ENCODE results near the gene TSSK3. TPM values are rescaled to one million over a fixed set of nuclear protein-coding genes. Genes with fewer than 3 reads are reported as not detected.

Gene TSSK3
- total and polyA plus RNA-seq, 2 of the 8 experiments (the other 6 are each of a cell fraction or from before 2014, with no cell fraction given) = 1.2 TPM

DNA sequence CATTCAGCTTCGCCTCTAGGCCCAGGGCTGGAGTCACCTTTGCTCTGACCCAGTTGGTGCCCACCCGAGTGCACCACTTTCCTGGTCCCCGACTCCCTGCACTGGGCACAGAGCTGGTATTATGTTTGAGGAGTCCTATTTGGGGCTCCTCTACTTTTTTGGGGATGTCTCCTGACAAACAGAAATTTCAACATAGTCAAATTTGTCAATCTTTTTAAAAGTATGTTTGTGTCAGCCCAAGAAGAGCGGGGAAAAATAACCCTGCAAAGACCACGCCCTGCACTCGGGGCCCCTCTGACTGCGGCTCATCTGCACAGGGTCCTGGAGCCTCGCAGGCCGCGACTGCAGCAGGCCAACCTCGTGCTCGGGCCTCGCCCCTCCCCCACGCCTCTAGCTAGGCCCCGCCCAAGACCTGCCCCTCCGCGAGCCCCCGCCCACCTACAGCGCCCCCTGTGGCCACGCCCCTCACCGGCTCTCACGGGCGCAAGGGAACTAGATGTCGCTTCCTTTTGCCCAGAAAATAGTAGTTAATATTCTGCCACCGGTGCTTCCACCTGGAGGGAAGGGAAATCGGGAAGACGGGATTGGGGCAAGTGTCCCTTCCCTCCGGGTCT lies 11.4 kb upstream of the TSSK3 start:
- Histone ChIP-seq H3K23me2 (ENCODE audit: low read depth, low read length) (peaks cover 6% of the 10 kb centered on the region; the same call in 1 of the 2 replicates), H3K4me2 (ENCODE audit: insufficient read depth in 1 of 2, low read depth in 2 of 2, low read length in 2 of 2) (peak overlapping the region; percentile 67 to 73), H4K8ac (ENCODE audit: extremely low read depth, insufficient read depth, low read length) (peak overlapping the region; percentile 65; the same call in 1 of the 2 replicates), H2BK12ac (ENCODE audit: low read depth, low read length) (no peak overlapping the region), H2BK120ac (replicated peaks; ENCODE audit: low read depth, low read length) (no peak overlapping the region), H3K36me3 (ENCODE audit: control insufficient read depth in 2 of 4, insufficient read depth in 4 of 4, low read length in 3 of 4) (no peaks in the 10 kb centered on the region), H3K18ac (ENCODE audit: extremely low read depth, low read length) (peak overlapping the region; percentile 78; the same call in 1 of the 2 replicates), H2AFZ (ENCODE audit: low read length) (peak overlapping the region; percentile 81; the same call in 1 of the 2 replicates), H2BK20ac (ENCODE audit: low read length) (no peak overlapping the region), H3K4me3 (ENCODE audit: extremely low read depth in 1 of 4, insufficient read depth in 2 of 4, low read depth in 3 of 4, low read length in 4 of 4) (peak overlapping the region; percentile 46 to 84 (median 60)), H4K5ac (ENCODE audit: insufficient read length, low read depth, low read length) (peak overlapping the region; percentile 87), H3K56ac (replicated peaks; ENCODE audit: insufficient read length, low read depth, low read length) (peak overlapping the region; percentile 53), H2AK5ac (ENCODE audit: low read depth, low read length) (no peak overlapping the region), H3K9ac (replicated peaks in 1 of 4; ENCODE audit: extremely low read depth in 1 of 4, low read depth in 3 of 4, low read length in 3 of 4) (peak overlapping the region in 2 of 4 experiments; percentile 54 to 75; a peak in 4 of 7 replicates), H3K27ac (ENCODE audit: low read depth, low read length) (no peak overlapping the region), H3K79me1 (ENCODE audit: low read depth, low read length) (no peaks in the 10 kb centered on the region), H3K4ac (replicated peaks; ENCODE audit: insufficient read length, low read depth, low read length) (no peak overlapping the region), H4K20me1 (replicated peaks in 1 of 2; ENCODE audit: control insufficient read depth in 1 of 2, insufficient read depth in 2 of 2, low read length in 2 of 2) (no peaks in the 10 kb centered on the region), H2BK15ac (ENCODE audit: low read length) (no peak overlapping the region), H3K79me2 (ENCODE audit: control insufficient read depth in 1 of 2, insufficient read depth in 2 of 2, low read length in 2 of 2) (no peaks in the 10 kb centered on the region), H4K91ac (replicated peaks; ENCODE audit: insufficient read length, low read length) (peak overlapping the region; percentile 93), H3K9me3 (ENCODE audit: insufficient read depth in 2 of 2, low read depth in 1 of 2, low read length in 1 of 2) (peaks cover 6 to 12% of the 10 kb centered on the region in 2 experiments), H2BK5ac (ENCODE audit: low read depth, low read length) (peak overlapping the region; percentile 87), H3K14ac (ENCODE audit: insufficient read length) (no peak overlapping the region), H3K27me3 (replicated peaks in 1 of 4; ENCODE audit: control insufficient read depth in 3 of 4, extremely low read depth in 1 of 4, insufficient read depth in 3 of 4, low read length in 3 of 4) (peaks cover 2 to 20% (median 12%) of the 10 kb centered on the region in 4 experiments), H3K4me1 (replicated peaks in 1 of 4; ENCODE audit: control insufficient read depth in 3 of 4, insufficient read depth in 4 of 4, low read length in 3 of 4) (peaks cover 0 to 9% (median 3%) of the 10 kb centered on the region in 4 experiments; a peak in 5 of 7 replicates), H3K23ac (ENCODE audit: insufficient read length) (no peak overlapping the region)
- peak in 1 of 2 experiments; percentile 94 for DNase-seq (ENCODE audit: low read depth in 1 of 2, low spot score in 2 of 2)
- ChIA-PET CTCF (ENCODE audit: partially characterized antibody) (interaction anchor here (0.6 to 2.6 kb wide), 7 partner anchors 9 to 1358 kb away, joined by 3 to 14 read pairs (median 4); partner anchors contain the start of gene MARCKSL1), POLR2A (ENCODE audit: partially characterized antibody) (interaction anchor here (1.1 to 17.1 kb wide), 11 partner anchors 9 to 150 kb away, joined by 3 to 321 read pairs (median 4); partner anchors contain the start of genes BSDC1, CCDC28B, FAM167B and FAM229A)
- no peak for FAIRE-seq
- WGBS, 2 experiments (ENCODE audit: extremely low coverage in 1 of 2, insufficient coverage in 1 of 2, insufficient read length in 1 of 2, insufficient replicate concordance in 2 of 2, low coverage in 1 of 2, low lambda C conversion rate in 2 of 2, missing lambda C conversion rate in 1 of 2) = 26% methylated on average over 15 of the region's 28 CpGs; no CpG with 5 or more reads in 1 of the 2 experiments
- no peak for TF ChIP-seq BRCA1 (IDR thresholded peaks at IDR 0.05; ENCODE audit: low read depth, low read length)
- TF ChIP-seq, protein P1, sequence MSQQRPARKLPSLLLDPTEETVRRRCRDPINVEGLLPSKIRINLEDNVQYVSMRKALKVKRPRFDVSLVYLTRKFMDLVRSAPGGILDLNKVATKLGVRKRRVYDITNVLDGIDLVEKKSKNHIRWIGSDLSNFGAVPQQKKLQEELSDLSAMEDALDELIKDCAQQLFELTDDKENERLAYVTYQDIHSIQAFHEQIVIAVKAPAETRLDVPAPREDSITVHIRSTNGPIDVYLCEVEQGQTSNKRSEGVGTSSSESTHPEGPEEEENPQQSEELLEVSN (IDR thresholded peaks at IDR 0.05) = peak; percentile 99
- no peak for TF ChIP-seq HDAC6 (IDR thresholded peaks at IDR 0.05; ENCODE audit: low read depth, low read length)
- TF ChIP-seq TCF12 (IDR thresholded peaks at IDR 0.05; ENCODE audit: low read depth, low read length) = 0 out of 2 replicates have a peak, but pooled peaks have one; percentile 76
- no peak for TF ChIP-seq BACH1 (IDR thresholded peaks at IDR 0.05; ENCODE audit: low read length)
- no peak for TF ChIP-seq FOSL1 (IDR thresholded peaks at IDR 0.05; ENCODE audit: insufficient read depth, low read depth, low read length)
- 0 out of 4 replicates have a peak, but pooled peaks of 1 of the 2 experiments have one; percentile 9 for TF ChIP-seq SIN3A (conservative IDR thresholded peaks at IDR 0.05 in 1 of 2, IDR thresholded peaks at IDR 0.05 in 1 of 2; ENCODE audit: low read depth in 1 of 2, low read length in 2 of 2)
- peak; percentile 31; the same call in 1 of the 2 replicates for TF ChIP-seq TEAD4 (IDR thresholded peaks at IDR 0.05; ENCODE audit: low read depth, low read length)
- peak; percentile 74 for TF ChIP-seq SP1 (IDR thresholded peaks at IDR 0.05; ENCODE audit: low read depth, low read length)
- TF ChIP-seq HDAC2 (IDR thresholded peaks at IDR 0.05; ENCODE audit: borderline replicate concordance in 1 of 2, low read depth in 2 of 2, low read length in 2 of 2) = peak in 1 of 2 experiments; percentile 96; a peak in 2 of 4 replicates

Data from H1 (cell line).